ENCODE results near the gene WDR45B.
A peak's percentile ranks its signal among the peaks of the same experiment; 100 is the strongest.

The WDR45B gene

DNA sequence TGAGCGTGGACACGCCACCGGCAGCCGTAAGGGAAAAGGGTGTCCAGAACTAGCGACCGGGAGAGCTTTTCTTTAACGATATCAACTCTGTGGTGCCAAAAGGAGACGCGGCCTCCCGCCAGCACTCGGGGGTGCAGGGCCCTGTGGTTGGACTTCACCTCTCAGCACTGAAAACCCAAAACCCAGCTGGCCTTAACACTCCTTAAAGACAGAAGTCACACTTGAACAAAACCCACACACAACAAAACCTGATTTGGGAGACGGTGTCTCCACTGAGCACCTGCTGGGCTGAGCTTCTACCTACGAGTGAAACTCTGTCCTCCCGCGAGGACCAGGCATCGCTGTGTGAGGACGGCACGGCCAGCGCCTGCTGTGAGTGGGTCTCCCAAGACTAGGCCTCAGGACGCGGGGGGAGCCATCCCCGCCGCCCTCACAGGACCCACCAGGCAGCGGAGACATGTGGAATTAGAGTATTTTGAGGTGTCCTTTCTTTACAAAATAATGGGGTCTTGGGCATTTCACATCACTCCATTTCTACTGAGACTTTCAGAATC, 46.7 kb downstream of the WDR45B start:
- no peak for DNase-seq (ENCODE audit: low read depth in 1 of 2, low spot score in 1 of 2)

DNA sequence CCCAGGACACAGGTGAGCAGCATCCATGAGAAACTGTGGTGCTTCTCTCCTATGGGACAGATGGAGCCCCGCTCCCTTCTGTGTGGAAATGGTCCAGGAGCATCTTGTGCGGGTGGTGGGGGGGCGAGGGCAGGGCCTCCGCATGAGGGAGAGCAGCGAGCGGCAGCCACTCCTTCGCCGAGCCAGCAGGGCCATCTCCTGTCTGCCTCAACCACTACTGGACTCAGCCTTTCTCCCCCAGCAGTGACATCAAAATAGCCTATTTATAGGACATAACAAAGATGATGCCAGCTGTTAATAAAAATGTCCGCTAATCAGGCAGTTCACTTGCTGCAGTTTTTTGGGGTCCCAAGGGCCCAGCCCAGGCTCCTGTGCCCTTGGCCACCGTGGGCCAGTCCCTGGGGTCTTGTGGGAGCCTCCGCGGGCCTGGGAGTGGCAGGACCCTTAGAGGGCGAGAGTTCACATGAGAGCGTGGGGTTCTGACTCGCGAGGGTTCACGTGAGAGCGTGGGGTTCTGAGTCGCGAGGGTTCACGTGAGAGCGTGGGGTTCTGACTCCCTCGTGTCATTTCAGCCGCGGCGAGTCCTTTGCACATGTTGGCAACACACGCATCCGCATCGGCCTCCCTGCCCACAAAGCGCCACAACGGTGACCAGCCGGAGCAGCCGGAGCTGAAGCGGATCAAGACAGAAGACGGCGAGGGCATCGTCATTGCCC, 47.4 kb downstream of the WDR45B start:
- DNase-seq (ENCODE audit: low read depth in 1 of 2, low spot score in 1 of 2) = no peak

DNA sequence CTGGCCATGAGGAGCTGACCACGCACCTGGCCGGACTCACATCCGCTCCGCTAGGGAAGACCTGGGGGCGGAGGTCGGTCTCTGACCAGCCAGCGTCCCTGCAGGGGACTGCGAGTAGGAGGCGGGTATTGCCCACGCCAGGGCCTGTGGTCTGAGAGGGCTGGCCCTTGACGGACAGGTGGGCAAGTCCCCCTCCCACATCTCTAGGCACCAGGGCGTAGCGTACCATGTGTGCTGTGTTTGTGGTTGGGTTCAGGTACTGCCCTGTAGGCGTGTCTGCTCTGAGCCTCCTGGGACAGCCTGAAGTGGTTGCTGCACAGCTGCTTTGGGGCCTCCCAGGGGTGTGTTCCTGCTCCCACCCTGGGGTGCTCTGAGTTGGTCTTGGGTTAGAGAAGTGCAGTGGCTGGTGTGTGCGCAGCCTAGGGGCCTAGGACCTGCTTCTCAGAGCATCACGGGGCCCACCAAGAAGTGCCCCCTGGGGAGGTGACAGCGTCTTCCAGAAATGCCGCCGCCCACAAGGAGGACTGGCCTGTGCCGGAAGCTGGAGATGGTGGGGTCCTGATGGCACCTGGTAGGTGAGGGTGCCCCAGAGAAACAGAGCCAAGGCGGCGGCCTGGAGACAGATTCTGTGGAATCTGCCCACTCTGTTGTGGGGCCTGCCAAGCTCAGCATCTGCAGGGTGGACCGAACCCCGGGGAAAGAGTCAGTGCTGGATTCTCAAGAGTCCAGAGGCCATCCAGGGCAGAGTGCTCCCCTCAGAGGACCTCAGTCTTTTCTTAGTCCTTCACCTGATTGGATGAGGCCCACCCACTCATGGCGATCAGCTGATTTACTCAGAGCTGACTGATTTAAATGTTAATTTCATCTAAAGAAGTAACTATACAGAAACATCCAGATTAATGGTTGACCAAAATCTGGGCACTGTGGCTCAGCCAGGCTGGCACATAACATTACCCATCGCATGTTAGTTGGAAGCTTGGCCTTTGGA, 48.3 kb downstream of the WDR45B start:
- no peak for DNase-seq (ENCODE audit: low read depth in 1 of 2, low spot score in 1 of 2)

GRCh38 chr17:82598256-82599119, 49.8 kb downstream of the WDR45B start:
- no peak for DNase-seq (ENCODE audit: low read depth in 1 of 2, low spot score in 1 of 2)

DNA sequence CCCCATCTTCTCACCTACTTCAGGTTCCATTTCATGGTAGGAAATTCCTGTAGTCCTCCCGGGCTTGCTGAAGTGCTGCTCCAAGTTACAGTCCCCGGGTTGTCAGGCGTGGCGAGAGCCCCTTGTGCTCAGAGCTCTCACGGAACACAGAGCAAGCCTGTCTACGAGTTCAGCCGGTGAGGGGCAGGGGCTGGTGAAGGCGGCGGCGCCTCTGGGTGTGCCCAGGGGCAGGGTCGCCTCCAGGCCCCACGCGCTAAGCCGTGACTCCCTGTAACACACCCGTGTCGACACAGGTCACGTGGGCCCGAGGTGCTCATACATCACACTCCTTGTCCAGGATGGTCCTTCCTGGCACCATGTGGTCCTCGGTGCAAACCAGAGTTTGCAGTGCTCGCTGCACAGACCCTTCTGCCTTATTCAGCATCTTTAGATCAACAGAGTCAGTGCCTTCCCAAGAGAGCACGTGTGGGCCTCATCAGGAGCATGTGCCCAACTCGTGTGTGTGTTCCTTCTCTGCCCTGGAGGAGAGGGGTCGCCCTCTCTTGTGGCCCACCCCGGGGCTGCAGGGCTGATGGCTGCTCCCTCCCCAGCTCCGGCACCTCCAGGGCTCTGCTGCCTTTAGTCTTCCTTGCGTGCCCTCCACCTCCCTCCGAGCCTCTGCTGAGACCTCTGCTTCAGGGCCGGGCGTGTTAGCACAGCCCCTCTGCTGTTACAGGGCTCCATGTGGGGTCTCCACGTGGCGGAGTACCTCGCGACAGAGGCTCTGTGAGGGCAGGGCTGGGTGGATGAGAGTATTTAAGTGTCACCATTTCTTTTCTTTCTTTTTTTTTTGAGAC, 51.2 kb downstream of the WDR45B start:
- no peak for DNase-seq (ENCODE audit: low read depth in 1 of 2, low spot score in 1 of 2)

- no peak for DNase-seq (ENCODE audit: low read depth in 1 of 2, low spot score in 1 of 2)
Observed at GRCh38 chr17:82596296-82596695, 51.9 kb downstream of the WDR45B start.

DNA sequence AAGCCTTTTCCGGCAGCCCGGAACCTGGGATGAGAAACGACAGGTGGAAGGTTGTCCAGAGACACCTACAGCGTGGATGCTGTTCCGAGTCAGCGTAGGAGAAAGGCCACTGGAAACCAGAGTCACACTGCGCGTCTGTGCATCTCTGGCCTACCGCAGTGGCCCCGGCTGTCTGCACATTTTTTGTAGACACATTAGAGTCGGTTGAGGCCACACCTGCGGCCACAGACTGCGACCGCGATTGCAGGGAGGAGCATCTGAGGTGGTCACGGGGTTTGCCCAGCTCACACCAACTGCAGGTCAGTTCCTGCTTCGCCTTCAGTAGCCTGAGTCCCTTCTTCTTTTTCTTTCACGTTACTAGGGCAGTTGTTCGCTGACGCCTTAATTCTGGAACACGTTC, 52.4 kb downstream of the WDR45B start:
- no peak for DNase-seq (ENCODE audit: low read depth in 1 of 2, low spot score in 1 of 2)

GRCh38 chr17:82594571-82594970, 53.7 kb downstream of the WDR45B start:
- DNase-seq (ENCODE audit: low read depth in 1 of 2, low spot score in 1 of 2) = no peak

DNA sequence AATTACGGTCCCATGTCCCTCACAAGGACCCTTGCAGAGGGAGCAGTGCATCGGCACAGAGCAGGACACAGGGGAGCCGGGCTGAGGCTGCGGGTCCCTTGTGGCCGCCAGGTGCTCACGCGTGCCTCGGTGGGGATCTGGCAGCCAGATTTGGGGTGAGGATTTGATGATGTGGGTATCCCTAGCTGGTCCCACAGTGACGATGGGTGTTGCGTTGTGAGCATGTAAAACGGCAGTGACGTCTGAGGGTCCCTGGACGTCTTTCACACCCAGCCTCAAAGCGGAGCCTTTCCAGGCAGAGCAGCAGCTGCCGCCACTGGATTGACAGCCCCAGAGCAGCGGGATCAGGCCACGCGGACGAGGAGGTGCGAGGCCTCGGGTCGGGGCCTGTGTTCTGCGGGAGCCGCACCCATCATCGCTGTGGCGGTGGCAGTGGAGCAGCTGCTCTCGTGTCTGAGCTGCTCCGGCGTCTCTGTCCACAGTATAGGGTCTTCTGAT, 54.6 kb downstream of the WDR45B start:
- DNase-seq (ENCODE audit: low read depth in 1 of 2, low spot score in 1 of 2) = no peak

DNA sequence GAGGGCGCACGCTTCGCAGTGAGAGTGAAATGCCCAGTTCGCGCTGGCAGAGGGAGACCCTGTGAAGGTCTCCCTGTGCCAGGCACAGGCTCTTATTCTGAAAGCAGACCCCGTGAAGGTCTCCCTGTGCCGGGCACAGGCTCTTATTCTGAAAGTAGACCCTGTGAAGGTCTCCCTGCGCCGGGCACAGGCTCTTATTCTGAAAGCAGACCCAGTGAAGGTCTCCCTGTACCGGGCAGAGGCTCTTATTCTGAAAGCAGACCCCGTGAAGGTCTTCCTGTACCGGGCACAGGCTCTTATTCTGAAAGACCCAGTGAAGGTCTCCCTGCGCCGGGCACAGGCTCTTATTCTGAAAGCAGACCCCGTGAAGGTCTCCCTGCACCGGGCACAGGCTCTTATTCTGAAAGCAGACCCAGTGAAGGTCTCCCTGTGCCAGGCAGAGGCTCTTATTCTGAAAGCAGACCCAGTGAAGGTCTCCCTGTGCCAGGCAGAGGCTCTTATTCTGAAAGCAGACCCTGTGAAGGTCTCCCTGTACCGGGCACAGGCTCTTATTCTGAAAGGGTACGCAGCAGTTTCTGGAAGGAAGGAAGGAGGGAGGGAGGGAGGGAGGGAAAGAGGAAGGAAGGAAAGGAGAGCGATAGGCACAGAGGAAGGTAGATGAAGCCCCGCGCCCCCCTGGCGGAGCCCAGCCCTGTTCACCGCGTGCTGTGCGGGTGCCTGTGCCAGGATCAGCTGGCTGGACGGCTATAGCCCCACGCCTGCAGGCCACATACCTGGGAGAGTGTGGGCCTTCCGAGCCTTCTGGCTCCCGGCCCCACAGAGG, 55.3 kb downstream of the WDR45B start:
- peak; percentile 13 to 38 for DNase-seq (ENCODE audit: low read depth in 1 of 2, low spot score in 1 of 2)

DNA sequence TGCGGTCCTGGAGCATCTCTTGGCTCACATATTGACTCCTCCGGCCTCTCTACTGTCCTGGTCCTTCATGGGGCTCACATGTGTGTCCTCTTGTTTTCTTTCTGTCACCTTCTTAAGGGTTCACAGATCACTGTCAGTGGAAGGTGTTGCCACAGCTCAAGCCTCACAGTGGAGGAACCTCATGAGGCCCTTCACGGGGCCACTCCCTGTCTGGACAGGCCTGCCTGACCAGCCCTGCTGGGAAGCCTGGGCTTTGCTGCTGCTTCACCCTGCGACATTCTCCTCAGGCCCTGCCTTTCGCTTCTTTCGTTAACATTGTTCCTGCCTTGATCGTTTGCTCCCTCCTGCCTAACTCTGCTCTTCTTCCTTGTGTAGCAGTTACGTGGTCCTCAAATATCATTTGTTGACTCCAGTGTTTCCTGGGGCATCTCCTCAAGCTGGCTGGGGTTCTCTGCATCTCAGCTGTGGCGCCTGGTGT, 55.9 kb downstream of the WDR45B start:
- no peak for DNase-seq (ENCODE audit: low read depth in 1 of 2, low spot score in 1 of 2)

DNA sequence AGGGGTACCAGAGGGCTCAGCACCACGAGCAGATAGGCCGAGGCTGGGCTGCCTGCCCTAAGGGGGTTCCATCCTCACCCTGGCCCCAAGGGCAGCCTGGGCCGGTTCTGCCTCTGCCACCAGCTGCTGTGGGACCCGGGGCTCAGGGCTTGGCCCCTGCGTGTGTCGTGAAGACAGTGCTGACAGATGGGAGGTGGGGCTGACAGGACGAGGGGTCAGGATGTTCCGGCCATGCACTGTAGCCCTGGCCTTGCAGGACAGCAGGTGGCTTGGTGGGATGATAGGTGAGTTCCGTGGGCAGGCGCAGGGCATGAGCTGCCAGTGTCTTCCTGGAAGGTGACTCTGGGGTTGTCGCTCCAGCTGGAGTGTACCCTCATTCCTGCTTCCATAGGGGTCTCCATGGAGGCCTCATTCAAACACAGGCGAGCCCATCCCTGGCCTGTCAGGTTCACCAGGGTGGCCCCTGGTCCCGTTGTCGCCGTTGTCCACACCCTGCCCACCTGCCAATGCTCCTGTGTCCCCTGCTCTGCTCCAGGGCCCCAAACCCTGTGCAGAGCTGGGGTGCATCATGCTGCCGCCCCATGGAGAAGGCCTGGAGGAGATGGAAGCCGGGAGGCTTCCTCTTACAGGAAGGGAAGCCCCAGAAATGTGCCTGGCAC, 57.2 kb downstream of the WDR45B start:
- no peak for DNase-seq (ENCODE audit: low read depth in 1 of 2, low spot score in 1 of 2)

DNA sequence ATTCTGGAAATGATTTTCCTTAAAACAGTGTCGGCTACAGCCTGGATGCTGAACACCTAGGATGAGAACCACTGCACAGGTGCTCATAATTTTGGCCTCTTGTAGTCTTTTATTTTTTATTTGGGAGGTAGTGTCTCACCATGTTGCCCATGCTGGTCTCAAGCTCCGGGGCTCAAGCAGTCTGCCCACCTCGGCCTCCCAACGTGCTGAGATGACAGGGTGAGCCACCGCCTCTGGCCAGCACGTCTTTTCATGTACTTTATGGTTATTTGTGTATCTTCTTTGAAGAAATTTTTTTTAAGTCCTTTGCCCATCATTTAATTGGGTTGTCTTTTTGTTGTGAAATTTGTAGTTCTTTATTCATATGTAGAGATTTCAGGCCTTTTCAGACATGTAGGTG, 58.0 kb downstream of the WDR45B start:
- no peak for DNase-seq (ENCODE audit: low read depth in 1 of 2, low spot score in 1 of 2)

GRCh38 chr17:82589851-82590180, 58.4 kb downstream of the WDR45B start:
- DNase-seq (ENCODE audit: low read depth in 1 of 2, low spot score in 1 of 2) = no peak

GRCh38 chr17:82588266-82589175, 59.7 kb downstream of the WDR45B start:
- DNase-seq (ENCODE audit: low read depth in 1 of 2, low spot score in 1 of 2) = no peak

DNA sequence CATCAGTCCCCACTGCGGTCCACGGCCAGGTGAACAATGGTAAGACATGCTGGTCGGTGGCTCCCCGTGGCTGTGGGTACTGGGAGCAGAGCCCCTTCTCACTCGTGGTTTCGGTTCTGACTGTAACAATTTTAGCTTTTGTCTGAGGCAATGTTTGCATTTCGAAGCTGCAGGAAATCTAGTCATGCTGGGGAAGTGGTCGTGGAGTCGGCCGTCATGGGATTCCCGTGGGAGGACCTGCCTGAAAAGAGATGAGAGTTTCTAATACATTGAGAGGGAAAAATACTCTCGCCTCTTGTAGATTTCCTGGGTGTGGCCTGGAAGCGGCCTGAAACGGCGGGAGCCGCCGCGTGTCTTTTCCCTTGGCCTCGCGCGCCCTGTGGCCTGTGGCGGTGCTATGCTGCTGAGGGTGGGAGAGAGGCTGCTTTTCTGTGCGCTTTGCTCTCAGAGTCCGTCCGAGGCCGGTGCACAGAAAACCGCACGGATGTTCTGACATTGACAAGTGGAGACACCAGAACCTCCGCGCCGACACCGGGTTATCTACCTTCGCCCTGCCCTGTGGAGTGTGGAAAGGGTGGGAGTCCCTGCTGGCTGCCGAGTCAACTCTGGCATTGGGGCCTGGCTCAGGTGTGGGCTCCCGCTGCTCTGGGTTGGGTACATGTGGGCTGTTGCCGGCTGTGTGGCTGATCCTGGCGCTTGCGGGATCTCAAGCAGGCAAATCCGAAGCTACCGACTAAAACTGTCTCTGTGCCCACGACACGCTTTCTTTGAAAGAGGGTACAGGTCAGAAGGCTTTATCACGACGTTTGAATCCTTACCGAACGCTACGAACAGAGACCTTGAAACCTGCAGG, 60.8 kb downstream of the WDR45B start:
- DNase-seq (ENCODE audit: low read depth in 1 of 2, low spot score in 1 of 2) = no peak
